Measurements from ENCODE around the gene TIAM2. TPM values are rescaled to one million over a fixed set of nuclear protein-coding genes. Genes with fewer than 3 reads are reported as not detected.

TIAM2 gene
- total and polyA plus RNA-seq, 9 of the 15 experiments (the other 6 are each of a cell fraction or from before 2014, with no cell fraction given): 0.73 to 6.5 (median 4.3) TPM

DNA sequence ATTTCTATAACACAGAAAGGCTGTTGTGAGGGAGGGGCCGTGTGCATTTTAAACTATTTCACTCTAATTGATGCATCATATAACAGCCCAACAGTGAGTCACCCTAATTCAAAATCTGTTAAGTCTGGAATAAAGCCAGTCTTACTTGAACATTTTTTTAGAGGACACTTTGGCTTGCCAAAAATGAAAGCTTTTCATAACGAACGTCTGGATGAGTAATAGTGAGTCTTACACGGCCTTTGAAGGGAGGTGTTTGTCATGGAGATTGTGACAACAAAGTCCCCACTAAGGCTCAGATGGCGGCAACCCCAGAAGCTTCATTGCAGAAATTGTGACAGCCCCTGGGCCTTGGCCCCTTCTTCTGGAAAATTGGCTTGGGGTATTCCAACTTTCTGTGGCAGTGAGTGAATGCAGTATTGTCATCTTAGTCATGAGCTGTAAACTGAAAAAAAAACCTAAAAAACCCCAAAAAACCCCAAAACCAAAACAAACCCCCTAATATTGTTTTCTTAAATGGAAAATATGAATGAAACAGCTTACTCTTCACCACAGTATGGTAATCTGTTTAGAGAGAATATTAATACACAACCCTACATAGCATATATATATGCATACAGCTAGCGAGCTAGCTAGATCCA, 176.1 kb downstream of the TIAM2 start:
- no peak overlapping the region for H3K27ac ChIP-seq (ENCODE audit: extremely low read depth, low read depth, low read length)
- H3K27me3 ChIP-seq (ENCODE audit: control insufficient read depth in 2 of 2, insufficient read depth in 2 of 2, low read length in 2 of 2): peaks cover 3 to 14% of the 10 kb centered on the region in 2 experiments; a peak in 3 of 5 replicates
- H2AFZ ChIP-seq (ENCODE audit: low read depth, low read length): no peak overlapping the region
- FAIRE-seq (no peak), ATAC-seq (peak; percentile 34; the same call in 2 of the 3 replicates), DNase-seq (ENCODE audit: extremely low read depth in 1 of 4, low spot score in 3 of 4) (peak in 3 of 4 experiments; percentile 23 to 41 (median 29))
- no peaks in the 10 kb centered on the region for H3K79me2 ChIP-seq (ENCODE audit: control insufficient read depth, insufficient read depth, low read length)
- 12% methylated on average over 6 of the region's 6 CpGs for whole genome bisulfite sequencing (ENCODE audit: insufficient coverage, low coverage, missing lambda C conversion rate)
- H3K9me1 ChIP-seq (ENCODE audit: control insufficient read depth, insufficient read depth, low read length): no peaks in the 10 kb centered on the region
- H4K20me1 ChIP-seq (replicated peaks; ENCODE audit: control insufficient read depth, insufficient read depth, low read length): no peaks in the 10 kb centered on the region
- H3K36me3 ChIP-seq (ENCODE audit: control insufficient read depth, insufficient read depth, low read length): no peaks in the 10 kb centered on the region
- intact Hi-C loops (cut with micrococcal nuclease) (loop anchor here (5.0 kb wide), 1 partner anchor 1019 kb away; no protein-coding TSS in a partner anchor), in situ Hi-C loops (cut with MboI) (loop anchor here (5.0 kb wide), 2 partner anchors 239 to 494 kb away; no protein-coding TSS in a partner anchor)
- H3K4me2 ChIP-seq (ENCODE audit: insufficient read depth, low read length): no peak overlapping the region
- 0 out of 5 replicates have a peak, but pooled peaks cover 0 to 2% of the 10 kb centered on the region in 2 experiments for H3K4me1 ChIP-seq (replicated peaks in 1 of 2; ENCODE audit: control insufficient read depth in 2 of 2, insufficient read depth in 2 of 2, low read length in 2 of 2)
- no peak overlapping the region for H3K9ac ChIP-seq (ENCODE audit: insufficient read depth in 1 of 2, low read depth in 2 of 2, low read length in 2 of 2)
- BruUV-seq (replicated peaks): no TSS peak
- H3K4me3 ChIP-seq: no peak overlapping the region
- H3K9me3 ChIP-seq (replicated peaks; ENCODE audit: control insufficient read depth, insufficient read depth, low read depth, low read length): no peaks in the 10 kb centered on the region
- POLR2A ChIA-PET: interaction anchor here (0.7 to 1.7 kb wide), 3 partner anchors 8 to 424 kb away, joined by 3 to 9 read pairs (median 3); no protein-coding TSS in a partner anchor
- CTCF ChIA-PET (ENCODE audit: low intra/inter-chr PET ratio): no interaction called here
- TF ChIP-seq FOXK1 (CRISPR knock-in tag; IDR thresholded peaks at IDR 0.05; ENCODE audit: borderline replicate concordance) (no peak), ZNF263 (CRISPR knock-in tag; IDR thresholded peaks at IDR 0.05; ENCODE audit: borderline replicate concordance) (no peak), NFE2L1 (tag; IDR thresholded peaks at IDR 0.05; ENCODE audit: borderline replicate concordance, low read depth) (no peak), ZNF589 (CRISPR knock-in tag; IDR thresholded peaks at IDR 0.05; ENCODE audit: low read depth) (no peak), NFIC (IDR thresholded peaks at IDR 0.05) (peak; percentile 60), RBM17 (IDR thresholded peaks at IDR 0.05; ENCODE audit: borderline replicate concordance, low read depth, low read length) (no peak), MEIS2 (IDR thresholded peaks at IDR 0.05; ENCODE audit: partially characterized antibody) (peak; percentile 70), ZBTB11 (CRISPR knock-in tag; IDR thresholded peaks at IDR 0.05) (no peak), SP1 (CRISPR knock-in tag; IDR thresholded peaks at IDR 0.05) (no peak), ELF2 (CRISPR knock-in tag; IDR thresholded peaks at IDR 0.05) (no peak), FOS (IDR thresholded peaks at IDR 0.05; ENCODE audit: extremely low read depth, insufficient read length) (no peak), ZNF143 (CRISPR knock-in tag; IDR thresholded peaks at IDR 0.05) (no peak)
- TF ChIP-seq, protein P1, sequence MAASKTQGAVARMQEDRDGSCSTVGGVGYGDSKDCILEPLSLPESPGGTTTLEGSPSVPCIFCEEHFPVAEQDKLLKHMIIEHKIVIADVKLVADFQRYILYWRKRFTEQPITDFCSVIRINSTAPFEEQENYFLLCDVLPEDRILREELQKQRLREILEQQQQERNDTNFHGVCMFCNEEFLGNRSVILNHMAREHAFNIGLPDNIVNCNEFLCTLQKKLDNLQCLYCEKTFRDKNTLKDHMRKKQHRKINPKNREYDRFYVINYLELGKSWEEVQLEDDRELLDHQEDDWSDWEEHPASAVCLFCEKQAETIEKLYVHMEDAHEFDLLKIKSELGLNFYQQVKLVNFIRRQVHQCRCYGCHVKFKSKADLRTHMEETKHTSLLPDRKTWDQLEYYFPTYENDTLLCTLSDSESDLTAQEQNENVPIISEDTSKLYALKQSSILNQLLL (CRISPR knock-in tag; IDR thresholded peaks at IDR 0.05; ENCODE audit: borderline replicate concordance): no peak
- TF ChIP-seq, protein P2, sequence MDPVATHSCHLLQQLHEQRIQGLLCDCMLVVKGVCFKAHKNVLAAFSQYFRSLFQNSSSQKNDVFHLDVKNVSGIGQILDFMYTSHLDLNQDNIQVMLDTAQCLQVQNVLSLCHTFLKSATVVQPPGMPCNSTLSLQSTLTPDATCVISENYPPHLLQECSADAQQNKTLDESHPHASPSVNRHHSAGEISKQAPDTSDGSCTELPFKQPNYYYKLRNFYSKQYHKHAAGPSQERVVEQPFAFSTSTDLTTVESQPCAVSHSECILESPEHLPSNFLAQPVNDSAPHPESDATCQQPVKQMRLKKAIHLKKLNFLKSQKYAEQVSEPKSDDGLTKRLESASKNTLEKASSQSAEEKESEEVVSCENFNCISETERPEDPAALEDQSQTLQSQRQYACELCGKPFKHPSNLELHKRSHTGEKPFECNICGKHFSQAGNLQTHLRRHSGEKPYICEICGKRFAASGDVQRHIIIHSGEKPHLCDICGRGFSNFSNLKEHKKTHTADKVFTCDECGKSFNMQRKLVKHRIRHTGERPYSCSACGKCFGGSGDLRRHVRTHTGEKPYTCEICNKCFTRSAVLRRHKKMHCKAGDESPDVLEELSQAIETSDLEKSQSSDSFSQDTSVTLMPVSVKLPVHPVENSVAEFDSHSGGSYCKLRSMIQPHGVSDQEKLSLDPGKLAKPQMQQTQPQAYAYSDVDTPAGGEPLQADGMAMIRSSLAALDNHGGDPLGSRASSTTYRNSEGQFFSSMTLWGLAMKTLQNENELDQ (CRISPR knock-in tag; IDR thresholded peaks at IDR 0.05; ENCODE audit: borderline replicate concordance): no peak

Data from K562 (cell line).